SIG-M5 treated with dmso at 0.1 percent for 504 hours (cell line): ENCODE measurements around the gene CNTNAP3B.
"Not testable (repeated sequence)": the region's sequence is repeated elsewhere in the genome, so short reads cannot be mapped to it uniquely, and the experiment has no call there.

Experiments
- DNase-seq: peaks from one replicate; lab custom pipeline; 2025; ENCODE audit not compliant: unreplicated experiment; lab: John Stamatoyannopoulos, UW

Gene CNTNAP3B

GRCh38 chr9:41977965-41978600, 151.1 kb downstream of the CNTNAP3B start:
- not testable (repeated sequence) for DNase-seq

- not testable (repeated sequence) for DNase-seq
Observed at GRCh38 chr9:41974906-41975305, 154.3 kb downstream of the CNTNAP3B start.

GRCh38 chr9:41953007-41953406, 176.2 kb downstream of the CNTNAP3B start:
- not testable (repeated sequence) for DNase-seq

GRCh38 chr9:41941738-41942137, 187.5 kb downstream of the CNTNAP3B start:
- not testable (repeated sequence) for DNase-seq

GRCh38 chr9:41938143-41938542, 191.1 kb downstream of the CNTNAP3B start:
- DNase-seq: not testable (repeated sequence)

- not testable (repeated sequence) for DNase-seq
Observed at GRCh38 chr9:41935727-41936126, 193.5 kb downstream of the CNTNAP3B start.

- not testable (repeated sequence) for DNase-seq
Observed at GRCh38 chr9:41929172-41929571, 200.1 kb downstream of the CNTNAP3B start.

GRCh38 chr9:41917374-41917773, 211.9 kb downstream of the CNTNAP3B start:
- DNase-seq: not testable (repeated sequence)

- not testable (repeated sequence) for DNase-seq
Observed at GRCh38 chr9:41905488-41905887, 223.7 kb downstream of the CNTNAP3B start.

- not testable (repeated sequence) for DNase-seq
Observed at GRCh38 chr9:41902762-41903161, 226.5 kb downstream of the CNTNAP3B start.

- DNase-seq: not testable (repeated sequence)
Observed at GRCh38 chr9:41898720-41899343, 230.4 kb downstream of the CNTNAP3B start.

- DNase-seq: not testable (repeated sequence)
Observed at GRCh38 chr9:41874557-41874956, 254.7 kb downstream of the CNTNAP3B start.

- DNase-seq: not testable (repeated sequence)
Observed at GRCh38 chr9:41855422-41855821, 273.8 kb downstream of the CNTNAP3B start.

- not testable (repeated sequence) for DNase-seq
Observed at GRCh38 chr9:41851848-41852740, 277.1 kb downstream of the CNTNAP3B start.

GRCh38 chr9:41847829-41848228, 281.4 kb downstream of the CNTNAP3B start:
- DNase-seq: not testable (repeated sequence)
